Sigmoid colon (tissue), 4 donors: ENCODE data around the gene CRBN.

Experiments used
- EP300 ChIP-seq, 4 donors: sonication (generic); formaldehyde crosslinking; IDR thresholded peaks; one replicate each; pipeline ENCODE4 v1.6.1; 2017; ENCODE audit warnings: antibody characterized with exemption in 4 of 4
- POLR2A ChIP-seq, 2 donors: fragments of 450-650 bp; IDR thresholded peaks; one replicate each; pipeline ENCODE4 v1.6.1; 2016; ENCODE audit warnings: antibody characterized with exemption in 2 of 2, mild to moderate bottlenecking in 2 of 2, moderate library complexity in 2 of 2
- POLR2AphosphoS5 ChIP-seq, 4 donors: sonication (generic); formaldehyde crosslinking; IDR thresholded peaks; one replicate each; pipeline ENCODE4 v1.6.1; 2017; ENCODE audit warnings: antibody characterized with exemption in 4 of 4
- TF ChIP-seq, protein P1 (sequence below), 4 experiments: fragments of 450-650 bp in 3 of 4; fragments of 200-600 bp in 1 of 4; IDR thresholded peaks; one replicate each; pipeline ENCODE4 v1.5.1; 2016 to 2019; ENCODE audit warnings: antibody characterized with exemption in 4 of 4, mild to moderate bottlenecking in 3 of 4, moderate library complexity in 2 of 4

DNA sequence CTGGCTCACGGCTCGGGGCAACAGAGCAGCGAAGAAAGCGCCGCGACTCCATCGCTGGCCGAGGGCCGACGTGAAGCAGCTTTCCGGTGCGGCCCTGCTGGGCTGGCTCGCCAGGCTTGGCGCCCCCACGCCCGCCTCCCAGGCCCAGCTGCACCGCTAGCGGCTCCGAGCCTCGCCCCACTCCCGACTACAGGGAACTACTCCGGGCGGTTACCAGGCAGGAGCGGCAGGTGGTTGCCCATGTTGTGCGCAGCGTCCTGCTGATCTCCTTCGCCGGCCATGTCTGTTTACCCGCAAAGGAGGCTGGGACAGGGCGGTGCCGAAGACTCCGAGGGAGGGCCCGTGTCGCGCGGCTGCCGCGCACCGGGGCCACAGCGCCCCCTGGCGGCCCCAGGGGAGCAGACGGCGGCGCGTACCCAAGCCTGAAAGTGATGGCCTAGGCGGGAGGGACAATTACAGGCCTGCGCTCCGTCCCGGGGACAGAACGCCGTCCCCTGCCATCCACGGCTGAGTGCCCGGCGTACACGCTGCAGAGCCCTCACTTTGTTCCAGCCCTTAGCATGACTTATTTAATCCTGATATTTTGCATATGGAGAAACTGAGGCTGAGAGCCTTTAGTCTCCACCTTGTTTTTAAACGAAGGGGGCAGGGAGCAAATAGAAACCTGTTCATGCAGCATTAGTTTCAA lies at the start of gene CRBN:
- TF ChIP-seq, protein P1, sequence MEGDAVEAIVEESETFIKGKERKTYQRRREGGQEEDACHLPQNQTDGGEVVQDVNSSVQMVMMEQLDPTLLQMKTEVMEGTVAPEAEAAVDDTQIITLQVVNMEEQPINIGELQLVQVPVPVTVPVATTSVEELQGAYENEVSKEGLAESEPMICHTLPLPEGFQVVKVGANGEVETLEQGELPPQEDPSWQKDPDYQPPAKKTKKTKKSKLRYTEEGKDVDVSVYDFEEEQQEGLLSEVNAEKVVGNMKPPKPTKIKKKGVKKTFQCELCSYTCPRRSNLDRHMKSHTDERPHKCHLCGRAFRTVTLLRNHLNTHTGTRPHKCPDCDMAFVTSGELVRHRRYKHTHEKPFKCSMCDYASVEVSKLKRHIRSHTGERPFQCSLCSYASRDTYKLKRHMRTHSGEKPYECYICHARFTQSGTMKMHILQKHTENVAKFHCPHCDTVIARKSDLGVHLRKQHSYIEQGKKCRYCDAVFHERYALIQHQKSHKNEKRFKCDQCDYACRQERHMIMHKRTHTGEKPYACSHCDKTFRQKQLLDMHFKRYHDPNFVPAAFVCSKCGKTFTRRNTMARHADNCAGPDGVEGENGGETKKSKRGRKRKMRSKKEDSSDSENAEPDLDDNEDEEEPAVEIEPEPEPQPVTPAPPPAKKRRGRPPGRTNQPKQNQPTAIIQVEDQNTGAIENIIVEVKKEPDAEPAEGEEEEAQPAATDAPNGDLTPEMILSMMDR (IDR thresholded peaks at IDR 0.05) = peak; percentile 83 to 98 (median 88)
- TF ChIP-seq POLR2A (IDR thresholded peaks at IDR 0.05) (peak in 1 of 2 donors; percentile 32), EP300 (IDR thresholded peaks at IDR 0.05) (peak in 1 of 4 donors; percentile 27), POLR2AphosphoS5 (IDR thresholded peaks at IDR 0.05) (peak; percentile 39 to 90 (median 88))
